WERI-Rb-1 (cell line): ENCODE data around the gene MICALL2.
A peak's percentile ranks its signal among the peaks of the same experiment; 100 is the strongest.

Experiments
- DNase-seq: peaks from one replicate; pipeline ENCODE4 v3.0.0-alpha.2; 2020
- H3K27ac ChIP-seq: fragments of 250-450 bp; sonication (Bioruptor Pico); 2 replicates; pipeline ENCODE4 v1.5.1; 2020; ENCODE audit warnings: mild to moderate bottlenecking, moderate library complexity
- H3K27me3 ChIP-seq: fragments of 250-450 bp; sonication (Bioruptor Pico); 2 replicates; pipeline ENCODE4 v1.5.1; 2021; ENCODE audit warnings: mild to moderate bottlenecking, low read depth, moderate library complexity; ENCODE audit not compliant: insufficient read depth, severe bottlenecking
- H3K36me3 ChIP-seq: fragments of 250-450 bp; sonication (Bioruptor Pico); 2 replicates; pipeline ENCODE4 v1.5.1; 2020; ENCODE audit warnings: mild to moderate bottlenecking, moderate library complexity
- H3K4me3 ChIP-seq: 2 replicates; pipeline ENCODE4 v1.5.1; 2011; ENCODE audit warnings: low read depth, mild to moderate bottlenecking, control low read depth, low read length
- H3K9me3 ChIP-seq: fragments of 250-450 bp; sonication (Bioruptor Pico); 2 replicates; pipeline ENCODE4 v1.5.1; 2021; ENCODE audit warnings: mild to moderate bottlenecking, moderate library complexity; ENCODE audit not compliant: severe bottlenecking
- TF ChIP-seq, protein P1 (sequence below): IDR thresholded peaks from 2 replicates; pipeline ENCODE4 v1.5.1; 2011; ENCODE audit warnings: low read depth, mild to moderate bottlenecking, control low read depth, inconsistent platforms, low read length

MICALL2 gene

DNA sequence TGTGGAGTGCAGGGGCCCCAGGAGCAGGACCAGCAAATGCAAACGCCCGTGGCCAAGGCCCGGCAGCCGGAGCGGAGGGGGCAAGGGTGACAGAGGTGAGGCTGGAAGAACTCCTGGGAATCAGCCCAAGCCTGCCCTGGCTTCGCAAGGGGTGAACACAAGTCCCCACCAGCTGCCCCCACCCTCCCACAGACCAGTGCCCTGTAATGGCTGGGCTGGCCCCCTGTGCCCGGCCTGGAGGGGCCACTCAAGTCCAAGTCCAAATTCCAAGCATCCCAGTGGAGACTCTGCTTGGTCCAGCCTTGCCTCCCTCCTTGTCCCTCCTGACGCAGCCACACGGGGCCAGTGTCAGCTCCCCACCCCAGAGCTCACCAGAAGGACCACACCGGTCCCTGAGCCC lies 28.0 kb downstream of the MICALL2 start:
- Histone ChIP-seq H3K36me3 (no peaks in the 10 kb centered on the region), H3K4me3 (no peak overlapping the region), H3K27me3 (no peaks in the 10 kb centered on the region), H3K9me3 (no peaks in the 10 kb centered on the region), H3K27ac (no peak overlapping the region)
- TF ChIP-seq, protein P1, sequence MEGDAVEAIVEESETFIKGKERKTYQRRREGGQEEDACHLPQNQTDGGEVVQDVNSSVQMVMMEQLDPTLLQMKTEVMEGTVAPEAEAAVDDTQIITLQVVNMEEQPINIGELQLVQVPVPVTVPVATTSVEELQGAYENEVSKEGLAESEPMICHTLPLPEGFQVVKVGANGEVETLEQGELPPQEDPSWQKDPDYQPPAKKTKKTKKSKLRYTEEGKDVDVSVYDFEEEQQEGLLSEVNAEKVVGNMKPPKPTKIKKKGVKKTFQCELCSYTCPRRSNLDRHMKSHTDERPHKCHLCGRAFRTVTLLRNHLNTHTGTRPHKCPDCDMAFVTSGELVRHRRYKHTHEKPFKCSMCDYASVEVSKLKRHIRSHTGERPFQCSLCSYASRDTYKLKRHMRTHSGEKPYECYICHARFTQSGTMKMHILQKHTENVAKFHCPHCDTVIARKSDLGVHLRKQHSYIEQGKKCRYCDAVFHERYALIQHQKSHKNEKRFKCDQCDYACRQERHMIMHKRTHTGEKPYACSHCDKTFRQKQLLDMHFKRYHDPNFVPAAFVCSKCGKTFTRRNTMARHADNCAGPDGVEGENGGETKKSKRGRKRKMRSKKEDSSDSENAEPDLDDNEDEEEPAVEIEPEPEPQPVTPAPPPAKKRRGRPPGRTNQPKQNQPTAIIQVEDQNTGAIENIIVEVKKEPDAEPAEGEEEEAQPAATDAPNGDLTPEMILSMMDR: no peak
- DNase-seq: no peak

DNA sequence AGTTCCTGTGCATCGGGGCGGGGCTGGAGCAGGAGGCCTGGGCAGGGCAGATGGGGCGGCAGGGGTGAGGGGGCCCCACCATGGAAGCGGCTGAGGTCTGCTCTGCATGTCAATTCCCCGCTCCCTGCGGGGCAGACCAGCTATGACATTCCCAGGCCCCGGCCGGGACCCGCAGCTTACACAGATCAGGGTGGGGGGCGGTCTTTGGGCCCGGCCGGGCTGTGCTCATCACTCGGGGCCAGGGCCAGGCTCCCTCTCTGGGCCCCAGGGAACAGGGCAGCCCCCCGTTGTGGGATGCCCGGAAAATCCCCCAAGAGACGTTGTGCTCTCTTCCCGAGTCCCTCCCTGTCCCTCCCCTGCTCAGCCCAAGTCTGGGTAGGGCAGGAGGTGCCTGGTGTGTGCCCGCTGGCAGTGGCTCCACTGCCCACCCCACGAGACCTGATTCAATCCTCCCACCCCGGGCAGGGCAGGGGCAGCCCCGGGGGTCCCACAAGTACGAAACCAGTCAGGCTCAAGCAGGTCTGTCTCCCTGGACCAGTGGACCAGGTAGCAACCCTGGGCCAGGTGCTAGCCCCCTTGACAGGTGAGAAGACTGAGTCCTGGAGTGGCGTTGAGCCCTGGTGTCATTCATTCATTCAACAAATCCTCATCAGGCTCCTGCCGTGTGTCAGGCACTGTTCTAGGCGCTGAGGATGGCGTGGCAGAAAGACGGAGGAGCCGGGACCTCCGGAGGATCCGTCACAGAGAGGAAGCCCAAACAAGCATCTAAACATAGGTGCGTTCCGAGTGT lies 29.0 kb downstream of the MICALL2 start:
- Histone ChIP-seq H3K9me3 (no peaks in the 10 kb centered on the region), H3K36me3 (no peaks in the 10 kb centered on the region), H3K27me3 (no peaks in the 10 kb centered on the region), H3K27ac (no peak overlapping the region), H3K4me3 (no peak overlapping the region)
- TF ChIP-seq, protein P1: no peak
- DNase-seq: no peak

DNA sequence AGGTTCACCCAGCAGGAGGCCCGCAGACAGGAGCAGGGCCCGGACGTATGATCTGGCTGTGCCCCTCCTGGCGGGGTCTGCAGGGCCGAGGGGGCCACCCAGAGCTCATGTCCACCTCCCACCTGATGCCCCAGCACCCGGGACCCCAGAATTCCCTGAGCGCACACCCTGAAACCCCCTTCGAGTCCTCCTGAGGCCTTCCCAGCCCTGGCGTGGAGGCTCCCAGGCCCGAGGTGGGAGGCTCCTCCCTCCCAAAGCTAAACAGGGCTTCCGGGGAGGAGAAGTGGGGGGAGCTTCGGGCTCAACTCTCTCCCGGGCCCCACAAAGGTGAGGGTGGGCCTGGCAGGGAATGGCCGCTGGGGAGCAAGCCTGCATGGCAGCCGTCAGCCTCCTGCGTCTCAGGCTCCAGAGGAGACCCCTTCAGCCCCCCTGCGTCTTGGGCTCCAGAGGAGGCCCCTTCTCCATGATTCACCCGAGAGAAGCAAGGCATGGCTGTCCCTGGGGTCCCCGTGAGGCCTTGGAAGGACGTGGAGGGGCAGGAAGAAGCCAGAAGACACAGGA lies 30.2 kb downstream of the MICALL2 start:
- TF ChIP-seq, protein P1: no peak
- no peaks in the 10 kb centered on the region for H3K27me3 ChIP-seq
- DNase-seq: no peak
- no peaks in the 10 kb centered on the region for H3K36me3 ChIP-seq
- no peaks in the 10 kb centered on the region for H3K9me3 ChIP-seq
- H3K4me3 ChIP-seq: no peak overlapping the region
- peak overlapping the region; percentile 37 for H3K27ac ChIP-seq

DNA sequence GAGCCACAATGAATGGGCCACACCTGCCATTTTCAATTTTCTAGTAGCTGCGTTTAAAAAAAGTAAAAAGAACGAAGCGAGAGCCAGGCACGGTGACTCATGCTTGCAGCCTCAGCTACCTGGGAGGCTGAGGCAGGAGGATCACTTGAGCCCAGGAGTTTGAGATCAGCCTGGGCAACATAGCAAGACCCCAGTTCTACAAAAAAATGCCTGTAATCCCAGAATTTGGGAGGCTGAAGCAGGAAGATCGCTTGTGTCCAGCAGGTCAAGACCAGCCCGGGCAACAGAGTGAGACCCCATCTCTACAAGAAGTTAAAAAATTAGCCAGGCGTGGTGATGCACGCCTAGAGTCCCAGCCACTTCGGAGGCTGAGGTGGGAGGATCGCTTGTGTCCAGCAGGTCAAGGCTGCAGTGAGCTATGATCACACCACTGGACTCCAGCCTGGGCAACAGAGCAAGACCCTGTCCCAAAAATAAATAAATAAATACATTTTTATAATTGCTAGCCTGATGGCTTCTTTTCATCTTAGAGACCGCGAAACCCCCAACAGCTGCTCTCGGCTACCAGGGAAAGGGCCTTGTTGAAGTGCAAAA lies 32.1 kb downstream of the MICALL2 start:
- no peak overlapping the region for H3K4me3 ChIP-seq
- DNase-seq: no peak

DNA sequence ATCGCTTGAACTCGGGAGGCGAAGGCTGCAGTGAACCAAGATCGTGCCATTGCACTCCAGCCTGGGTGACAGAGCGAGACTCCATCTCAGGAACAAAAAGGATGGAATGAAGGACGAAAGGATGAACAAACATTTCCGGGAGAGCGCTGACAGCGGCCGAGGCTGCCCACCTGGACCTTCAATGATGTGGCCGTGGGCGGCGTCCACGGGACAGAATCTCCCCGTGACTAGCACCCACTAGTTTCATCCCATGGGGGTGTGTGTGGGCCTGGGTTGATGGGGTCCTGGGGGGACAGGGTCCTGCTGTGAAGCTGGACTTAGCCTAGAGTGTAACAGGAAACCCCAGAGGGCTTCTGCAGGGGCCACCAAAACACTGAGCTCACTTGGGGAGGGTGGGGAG lies 32.8 kb downstream of the MICALL2 start:
- TF ChIP-seq, protein P1: no peak
- H3K36me3 ChIP-seq: no peaks in the 10 kb centered on the region

More for the DNA sequence above, 32.1 kb downstream of the MICALL2 start:
- H3K36me3 ChIP-seq: no peaks in the 10 kb centered on the region
- no peaks in the 10 kb centered on the region for H3K27me3 ChIP-seq
- TF ChIP-seq, protein P1: no peak
- no peak overlapping the region for H3K27ac ChIP-seq
- H3K9me3 ChIP-seq: no peaks in the 10 kb centered on the region

More for the DNA sequence above, 32.8 kb downstream of the MICALL2 start:
- Histone ChIP-seq H3K9me3 (no peaks in the 10 kb centered on the region), H3K27me3 (no peaks in the 10 kb centered on the region), H3K27ac (no peak overlapping the region), H3K4me3 (no peak overlapping the region)
- no peak for DNase-seq
